Peyer's patch (tissue), 4 donors: ENCODE measurements around the gene PYGB. TPM values are rescaled to one million over a fixed set of nuclear protein-coding genes. Genes with fewer than 3 reads are reported as not detected.

ENCODE experiments used
- DNase-seq, 3 donors: peaks; one replicate each; pipeline ENCODE4 v3.0.0-alpha.2; 2017 to 2019
- H3K27ac ChIP-seq, 4 donors: fragments of 200-600 bp; sonication (generic); one replicate each; pipeline ENCODE4 v1.5.1; 2016 to 2019
- H3K27me3 ChIP-seq, 2 donors: fragments of 200-600 bp; sonication (generic); one replicate each; pipeline ENCODE4 v1.5.1; 2019
- H3K36me3 ChIP-seq, 3 donors: fragments of 200-600 bp; sonication (generic); one replicate each; pipeline ENCODE4 v1.5.1; 2016 to 2019
- H3K4me1 ChIP-seq, 4 donors: fragments of 200-600 bp; sonication (generic); one replicate each; pipeline ENCODE4 v1.5.1; 2016 to 2019
- H3K4me3 ChIP-seq, 4 donors: fragments of 200-600 bp; sonication (generic); 1 replicate in 3 of 4; 2 replicates in 1 of 4; pipeline ENCODE4 v1.5.1; 2016 to 2019; ENCODE audit warnings: mild to moderate bottlenecking in 1 of 4
- H3K9me3 ChIP-seq, 4 donors: fragments of 200-600 bp; sonication (generic); one replicate each; pipeline ENCODE4 v1.5.1; 2016 to 2019; ENCODE audit warnings: mild to moderate bottlenecking in 1 of 4
- CTCF ChIP-seq, 6 experiments: fragments of 450-650 bp in 4 of 6; fragments of 200-600 bp in 2 of 6; sonication (generic) in 1 of 6; IDR thresholded peaks; one replicate each; pipeline ENCODE4 v1.5.1; 2017 to 2019; ENCODE audit warnings: antibody characterized with exemption in 6 of 6, mild to moderate bottlenecking in 3 of 6, moderate library complexity in 1 of 6
- POLR2A ChIP-seq, 2 donors: fragments of 450-650 bp; IDR thresholded peaks; one replicate each; pipeline ENCODE4 v1.5.1; 2017; ENCODE audit warnings: antibody characterized with exemption in 2 of 2, mild to moderate bottlenecking in 2 of 2, moderate library complexity in 2 of 2
- total RNA-seq, 4 donors: library from RNA; depleted of rRNA; stranded (reverse); fragments of >200 nt; gene quantifications; one replicate each; pipeline ENCODE4 v1.1.0, GENCODE V29; 2016

PYGB gene
- total RNA-seq, 4 donors from 2014 or later, result 88.3 to 154 (median 124) TPM

- peaks cover 0 to 90% (median 0%) of the 10 kb centered on the region in 3 donors for H3K36me3 ChIP-seq
- peak overlapping the region in 1 of 4 donors; percentile 31 for H3K27ac ChIP-seq
- TF ChIP-seq POLR2A (IDR thresholded peaks at IDR 0.05) (no peak), CTCF (IDR thresholded peaks at IDR 0.05) (no peak)
- no peak overlapping the region for H3K4me3 ChIP-seq
- H3K4me1 ChIP-seq, result no peaks in the 10 kb centered on the region
- no peaks in the 10 kb centered on the region for H3K9me3 ChIP-seq
- no peaks in the 10 kb centered on the region for H3K27me3 ChIP-seq
- peak; percentile 8 to 30 (median 21) for DNase-seq
These were observed 25.9 kb downstream of the PYGB start for GRCh38 chr20:25273541-25274358.

DNA sequence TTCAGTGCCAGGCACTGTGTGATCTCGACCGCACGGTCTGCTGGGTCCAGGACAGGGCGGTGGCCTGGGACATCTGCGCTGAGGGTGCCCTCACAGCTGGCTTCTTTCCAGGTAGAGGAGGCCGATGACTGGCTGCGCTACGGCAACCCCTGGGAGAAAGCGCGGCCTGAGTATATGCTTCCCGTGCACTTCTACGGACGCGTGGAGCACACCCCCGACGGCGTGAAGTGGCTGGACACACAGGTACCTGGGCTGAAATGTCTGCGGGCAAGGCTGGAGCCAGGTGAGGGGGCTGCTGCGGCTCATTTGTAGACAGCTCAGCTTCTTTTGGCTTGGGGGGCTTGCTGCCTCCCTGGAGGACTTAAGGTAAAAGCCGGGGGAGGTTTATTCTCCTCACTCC is 26.6 kb downstream of the PYGB start:
- DNase-seq, result peak in 2 of 3 donors; percentile 28 to 38
- Histone ChIP-seq H3K9me3 (no peaks in the 10 kb centered on the region), H3K36me3 (peaks cover 0 to 90% (median 0%) of the 10 kb centered on the region in 3 donors), H3K27ac (no peak overlapping the region), H3K4me3 (no peak overlapping the region), H3K27me3 (no peaks in the 10 kb centered on the region), H3K4me1 (no peaks in the 10 kb centered on the region)
- TF ChIP-seq POLR2A (IDR thresholded peaks at IDR 0.05) (no peak), CTCF (IDR thresholded peaks at IDR 0.05) (no peak)

GRCh38 chr20:25274891-25275812 is 27.3 kb downstream of the PYGB start:
- Histone ChIP-seq H3K27me3 (no peaks in the 10 kb centered on the region), H3K4me1 (no peaks in the 10 kb centered on the region), H3K36me3 (peaks cover 0 to 92% (median 0%) of the 10 kb centered on the region in 3 donors), H3K4me3 (no peak overlapping the region), H3K9me3 (no peaks in the 10 kb centered on the region), H3K27ac (no peak overlapping the region)
- peak in 2 of 3 donors; percentile 39 to 51 for DNase-seq
- no peak for TF ChIP-seq CTCF (IDR thresholded peaks at IDR 0.05)
- no peak for TF ChIP-seq POLR2A (IDR thresholded peaks at IDR 0.05)

DNA sequence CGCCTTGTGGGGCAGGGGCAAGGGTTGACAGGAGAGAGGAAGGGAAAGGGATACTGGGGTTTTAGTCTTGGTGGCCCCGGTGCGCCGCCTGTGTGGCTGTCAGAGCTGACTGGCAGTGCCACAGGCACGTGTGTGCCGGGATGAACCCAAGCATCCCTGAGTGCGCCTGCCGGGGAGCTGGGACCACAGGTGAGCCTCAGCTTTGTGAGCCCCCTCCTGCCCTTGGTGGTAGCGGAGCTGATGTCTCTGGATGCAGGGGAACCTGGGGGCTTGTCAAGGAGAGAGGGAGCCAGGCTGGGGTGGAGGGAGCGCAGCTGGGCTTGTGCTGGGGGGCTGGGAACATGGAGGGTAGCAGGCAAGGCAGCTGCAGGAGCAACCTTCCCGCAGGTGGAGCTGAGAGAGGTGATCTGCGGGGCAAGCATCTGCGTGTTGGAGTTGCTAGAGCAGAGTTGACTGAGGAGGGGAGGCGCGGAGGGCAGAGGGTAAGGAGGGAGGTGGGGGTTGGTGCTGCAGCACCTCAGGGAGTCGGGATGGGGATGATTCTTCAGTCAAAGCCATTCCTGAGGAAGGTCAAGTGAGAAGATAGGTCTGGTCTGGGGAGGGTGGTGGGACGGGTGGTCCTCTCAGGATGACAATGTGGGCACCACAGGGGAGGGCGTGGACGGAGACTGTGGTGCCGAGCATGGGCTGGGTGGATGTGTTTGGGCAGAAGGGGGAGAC is 28.1 kb downstream of the PYGB start:
- Histone ChIP-seq H3K36me3 (peaks cover 0 to 92% (median 0%) of the 10 kb centered on the region in 3 donors), H3K9me3 (no peaks in the 10 kb centered on the region), H3K4me1 (peaks cover 0 to 4% (median 0%) of the 10 kb centered on the region in 4 donors), H3K27me3 (no peaks in the 10 kb centered on the region), H3K4me3 (no peak overlapping the region), H3K27ac (no peak overlapping the region)
- peak in 2 of 3 donors; percentile 36 to 44 for DNase-seq
- TF ChIP-seq CTCF (IDR thresholded peaks at IDR 0.05) (no peak), POLR2A (IDR thresholded peaks at IDR 0.05) (no peak)

DNA sequence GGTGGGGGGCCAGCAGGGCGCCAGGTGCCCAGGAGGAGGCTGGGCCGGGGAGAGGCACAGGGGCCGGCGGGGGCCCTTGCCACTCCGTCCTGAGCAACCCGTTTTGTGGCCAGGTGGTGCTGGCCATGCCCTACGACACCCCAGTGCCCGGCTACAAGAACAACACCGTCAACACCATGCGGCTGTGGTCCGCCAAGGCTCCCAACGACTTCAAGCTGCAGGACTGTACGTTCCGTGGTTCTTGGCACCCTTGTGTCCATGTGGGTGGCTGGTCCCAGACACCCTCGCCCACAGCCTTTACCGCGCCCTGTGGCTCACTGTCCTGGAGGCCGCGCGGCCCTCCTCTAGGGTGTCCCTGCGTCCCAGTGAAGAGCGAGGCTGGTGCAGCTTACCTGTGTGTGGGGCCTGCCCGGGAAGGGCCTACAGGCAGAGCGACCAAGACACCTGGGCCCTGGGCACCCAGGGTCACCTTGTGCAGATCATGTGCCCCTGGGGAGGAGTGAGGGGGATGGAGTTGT is 28.7 kb downstream of the PYGB start:
- TF ChIP-seq CTCF (IDR thresholded peaks at IDR 0.05), result no peak
- TF ChIP-seq POLR2A (IDR thresholded peaks at IDR 0.05), result no peak
- Histone ChIP-seq H3K4me3 (no peak overlapping the region), H3K27me3 (no peaks in the 10 kb centered on the region), H3K9me3 (no peaks in the 10 kb centered on the region), H3K4me1 (peaks cover 0 to 9% (median 0%) of the 10 kb centered on the region in 4 donors), H3K36me3 (peaks cover 0 to 92% (median 0%) of the 10 kb centered on the region in 3 donors), H3K27ac (no peak overlapping the region)
- peak in 2 of 3 donors; percentile 43 to 45 for DNase-seq
